Activated T-cell treated with anti-CD3 and anti-CD28 coated beads, Interleukin-2, amount 50 U/mL, for 1 hour (primary cell): ENCODE data around the gene SNRPD3.
"Not testable (repeated sequence)": the region's sequence is repeated elsewhere in the genome, so short reads cannot be mapped to it uniquely, and the experiment has no call there.

Source experiments
- DNase-seq: peaks from one replicate; pipeline ENCODE4 v3.0.0-alpha.2; 2020

Gene SNRPD3

DNA sequence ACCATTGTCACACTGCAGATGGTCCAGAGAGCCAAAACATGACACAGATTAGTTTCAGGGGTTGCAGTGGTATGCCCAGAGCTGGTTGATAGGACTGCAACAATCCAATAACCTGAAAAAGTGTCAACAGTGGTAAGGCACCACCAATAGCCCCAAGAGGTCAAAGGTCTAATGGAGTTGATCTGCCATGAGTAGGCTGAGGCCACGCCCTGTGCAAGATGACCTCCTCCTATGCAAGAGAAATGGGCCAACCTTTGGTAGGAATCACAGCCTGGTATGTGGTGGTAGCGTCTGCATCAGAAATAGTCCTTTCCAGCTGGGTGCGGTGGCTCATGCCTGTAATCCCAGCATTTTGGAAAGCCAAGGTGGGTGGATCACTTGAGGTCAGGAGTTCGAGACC, 20.5 kb upstream of the SNRPD3 start:
- DNase-seq = no peak

DNA sequence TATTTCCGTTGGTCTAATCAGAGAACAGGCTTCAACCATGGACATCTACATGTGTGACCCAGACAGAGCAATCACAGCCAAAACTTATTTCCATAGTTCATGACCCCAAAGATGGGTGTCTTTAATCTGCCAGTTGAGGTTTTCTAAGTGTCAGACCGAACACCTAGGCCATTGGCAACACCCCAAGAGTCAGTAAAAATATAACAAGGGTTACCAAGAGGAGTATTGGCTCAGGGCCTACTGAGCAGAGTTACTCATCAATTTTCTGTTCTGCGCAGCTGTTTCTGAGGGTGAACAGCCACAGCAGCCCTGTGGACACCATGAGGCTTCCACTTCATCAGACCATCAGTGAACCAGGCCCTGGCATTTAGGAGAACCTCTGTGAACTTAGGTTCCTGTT, 19.7 kb upstream of the SNRPD3 start:
- DNase-seq = no peak

DNA sequence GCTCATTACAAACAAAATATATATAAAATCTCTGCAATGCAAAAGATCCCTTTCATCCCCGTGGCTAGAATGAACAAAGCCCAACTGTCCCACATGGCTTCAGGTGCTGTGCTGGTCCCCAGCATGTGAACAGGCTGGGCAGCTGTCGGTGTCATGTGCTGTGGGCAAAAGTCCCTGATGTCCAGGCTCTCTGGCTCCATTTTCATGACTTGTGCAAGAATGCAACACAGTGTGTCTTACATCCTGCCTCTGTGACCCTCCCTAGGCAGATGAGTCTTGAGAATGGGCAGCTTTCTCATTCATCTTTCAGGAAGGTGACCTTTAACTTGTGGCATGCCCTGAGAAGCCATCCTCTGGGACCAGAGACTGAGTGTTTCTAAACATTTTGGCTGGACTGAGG, 15.3 kb upstream of the SNRPD3 start:
- no peak for DNase-seq

DNA sequence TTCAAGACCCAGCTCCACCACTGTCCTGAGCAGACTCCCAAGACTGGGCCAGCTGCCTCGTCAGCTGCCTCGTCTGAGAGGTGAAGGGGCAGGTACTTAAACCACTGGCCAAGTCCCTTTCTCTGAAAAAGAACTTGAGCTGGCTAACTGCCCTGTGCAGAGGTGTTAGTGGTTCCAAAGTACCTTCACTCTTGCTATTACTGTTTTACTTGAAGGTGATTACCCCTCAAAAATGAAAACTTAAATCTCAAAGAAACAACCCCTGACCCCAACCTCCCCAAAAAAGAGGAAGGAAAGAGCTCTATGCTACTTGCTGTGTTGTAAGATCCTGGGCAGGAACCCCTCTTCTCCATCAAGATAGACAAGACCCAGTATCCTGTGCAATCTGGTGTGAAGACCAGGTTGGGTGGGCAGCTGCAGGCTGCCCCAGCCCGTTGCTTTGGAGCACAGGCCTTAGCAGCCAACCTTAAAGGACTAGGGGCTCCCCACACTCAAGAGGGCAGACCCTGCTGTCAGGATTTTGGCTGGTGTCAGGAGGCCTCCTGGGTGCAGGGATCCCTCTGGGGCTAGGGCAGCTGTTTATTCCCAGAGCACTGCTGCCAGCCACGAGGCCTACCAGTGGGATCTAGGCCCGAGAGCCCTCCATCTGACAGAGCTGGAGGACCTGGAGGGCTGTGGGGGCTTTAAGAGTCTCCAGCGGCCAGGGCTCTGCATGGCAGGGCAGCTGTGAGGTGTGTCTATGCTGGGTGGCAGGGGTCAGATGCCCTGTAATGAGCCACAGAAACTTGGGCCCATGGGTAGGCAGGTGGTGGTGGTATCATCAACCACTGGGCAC, 13.9 kb upstream of the SNRPD3 start:
- DNase-seq = no peak

DNA sequence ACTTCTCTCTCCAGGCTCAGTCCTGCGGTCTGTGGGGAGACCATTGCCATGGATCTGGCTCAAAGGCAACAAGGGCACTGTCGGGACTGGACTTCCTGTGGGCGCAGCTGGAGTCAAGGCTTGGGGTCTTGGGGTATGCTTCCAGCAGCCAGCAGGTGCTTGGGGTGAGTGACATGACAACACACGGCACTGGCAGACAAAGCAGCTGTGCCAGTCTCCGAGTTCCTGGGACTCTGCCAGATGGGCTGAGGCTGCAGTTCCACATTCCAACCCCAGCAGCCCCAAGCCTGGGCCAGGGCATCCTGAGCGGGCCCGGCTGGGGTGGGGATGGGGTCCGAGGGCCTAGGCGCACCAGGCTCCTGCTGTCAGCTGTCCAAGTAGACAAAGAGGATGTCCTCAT, 13.2 kb upstream of the SNRPD3 start:
- no peak for DNase-seq

DNA sequence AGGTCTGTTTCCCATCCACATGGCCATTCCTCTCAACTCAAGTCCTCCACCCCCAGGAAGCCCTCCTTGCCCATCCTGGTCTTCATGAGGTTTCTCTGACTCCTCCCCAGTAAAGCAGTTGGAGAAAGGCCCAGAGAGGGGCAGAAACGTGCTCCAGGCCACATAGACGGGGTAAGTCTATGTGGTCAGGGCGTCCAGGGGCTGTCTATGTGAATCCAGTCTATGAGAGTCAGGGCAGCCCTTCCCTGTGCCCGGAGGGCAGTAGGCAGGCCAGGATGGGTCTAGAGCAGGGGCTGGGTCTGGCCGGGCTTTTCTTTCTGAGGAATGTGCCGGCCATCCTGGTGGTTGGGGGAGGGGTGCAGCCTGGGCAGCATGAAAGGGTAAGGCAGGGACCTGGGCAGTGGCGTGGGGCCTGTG, 12.6 kb upstream of the SNRPD3 start:
- no peak for DNase-seq

DNA sequence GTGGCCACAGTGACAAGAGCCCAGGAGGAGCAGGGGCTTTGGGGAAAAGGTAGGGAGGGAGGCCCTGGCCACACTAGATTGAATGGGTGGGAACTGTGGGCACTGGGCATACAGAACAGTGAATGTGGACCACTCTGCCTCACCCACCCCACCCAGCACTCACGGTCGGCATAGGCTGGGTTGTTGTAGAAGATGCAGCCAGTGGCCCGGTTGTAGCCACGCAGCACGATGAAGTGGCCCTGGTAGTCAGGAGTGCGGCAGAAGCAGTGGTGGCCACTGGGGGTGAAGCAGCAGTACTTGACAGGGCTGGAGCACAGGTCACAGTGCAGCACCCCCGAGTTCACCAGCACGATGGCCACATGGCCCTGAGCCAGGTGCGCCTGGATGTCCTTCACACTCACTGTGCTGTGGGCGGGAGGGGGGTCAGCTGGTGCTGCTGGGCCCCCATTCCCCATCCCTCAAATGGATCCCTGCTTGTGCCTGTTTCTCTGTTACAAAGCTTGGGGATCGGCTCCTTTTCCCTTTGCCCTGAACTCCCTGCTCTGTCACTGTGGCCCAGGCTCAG, 12.0 kb upstream of the SNRPD3 start:
- no peak for DNase-seq

DNA sequence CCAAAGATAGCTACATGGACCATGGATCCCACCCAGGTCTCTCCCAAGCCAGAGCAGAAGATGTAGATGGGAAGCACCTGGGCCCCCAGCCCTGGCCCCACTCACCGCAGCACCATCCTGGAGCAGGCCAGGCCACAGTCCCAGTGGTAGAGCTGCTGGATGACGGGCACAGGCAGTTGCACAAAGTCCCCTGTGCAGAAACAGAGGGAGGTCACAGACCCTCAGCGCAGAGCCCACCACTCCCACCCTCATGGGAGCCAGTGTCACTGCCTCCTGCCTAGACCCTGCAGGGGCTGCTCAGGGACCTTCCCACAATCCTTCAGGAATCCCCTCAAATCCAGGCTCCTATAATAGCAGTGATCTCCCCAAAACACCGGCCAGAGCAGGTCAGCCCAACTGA, 7.0 kb upstream of the SNRPD3 start:
- no peak for DNase-seq

DNA sequence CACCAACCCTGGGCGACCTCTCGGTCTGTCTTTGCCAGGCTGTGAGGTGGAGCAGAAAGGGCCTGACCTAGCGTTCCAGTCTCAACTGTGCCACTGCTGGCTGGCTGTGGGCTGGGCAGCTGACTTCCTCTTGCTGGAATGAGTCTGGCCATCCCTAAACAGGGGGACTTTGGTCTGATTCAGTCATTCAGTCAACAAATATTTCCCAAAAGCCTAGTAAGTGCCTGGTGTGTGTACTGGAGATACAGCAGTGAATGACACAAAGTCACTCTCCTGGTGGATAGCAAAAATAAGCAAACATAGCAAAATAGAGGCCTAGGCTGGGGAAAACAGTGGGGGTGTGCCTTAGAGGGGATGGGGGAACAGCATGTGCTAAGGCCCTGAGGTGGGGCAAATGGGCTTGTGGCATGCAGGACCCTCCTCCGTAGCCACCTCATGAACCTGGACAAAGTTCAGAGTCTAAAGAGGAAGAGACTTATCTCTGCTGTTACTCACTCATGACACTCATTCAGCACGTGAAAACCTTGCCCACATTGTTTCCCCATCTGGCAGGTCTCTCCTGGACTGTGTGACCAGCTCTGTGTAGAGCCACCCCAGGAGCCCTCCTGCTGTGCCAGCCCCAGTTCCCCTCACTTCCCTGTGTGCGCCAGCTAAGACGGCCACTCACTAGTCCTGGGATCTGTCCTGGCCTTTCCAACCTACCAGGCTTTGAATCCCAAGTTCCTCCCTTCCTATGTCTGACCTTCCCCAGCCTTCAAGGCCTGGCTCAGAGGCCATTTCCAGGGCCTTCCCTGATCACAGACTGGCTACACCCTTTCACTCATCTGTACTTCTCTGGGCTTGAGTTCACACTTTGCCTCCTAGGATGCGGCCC, 5.5 kb upstream of the SNRPD3 start:
- DNase-seq = no peak

DNA sequence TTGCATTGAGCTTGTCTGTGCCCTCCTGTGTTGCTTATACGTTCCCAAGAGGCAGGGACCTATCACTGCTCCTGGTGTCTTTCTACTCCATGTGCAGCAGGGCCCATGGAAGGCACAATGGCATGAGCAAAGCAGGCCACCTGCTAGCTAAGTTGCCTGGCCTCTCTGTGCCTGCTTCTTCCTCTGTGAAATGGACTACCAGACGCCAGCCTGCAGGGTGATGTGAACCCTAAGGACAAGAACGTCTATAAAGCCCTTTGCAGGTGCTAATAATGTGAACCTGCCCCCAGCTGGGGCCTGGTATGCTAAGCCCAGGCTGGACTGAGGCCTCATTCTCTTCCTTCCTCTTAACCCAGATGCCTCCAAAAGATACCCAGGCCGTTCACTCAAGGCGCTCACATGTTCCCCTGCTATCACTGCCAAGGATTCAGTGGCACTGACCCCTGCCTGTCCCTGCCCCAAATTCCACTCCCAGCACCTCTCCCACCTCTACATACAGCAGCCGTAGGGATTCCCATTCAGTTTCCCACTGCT, 4.8 kb upstream of the SNRPD3 start:
- no peak for DNase-seq

DNA sequence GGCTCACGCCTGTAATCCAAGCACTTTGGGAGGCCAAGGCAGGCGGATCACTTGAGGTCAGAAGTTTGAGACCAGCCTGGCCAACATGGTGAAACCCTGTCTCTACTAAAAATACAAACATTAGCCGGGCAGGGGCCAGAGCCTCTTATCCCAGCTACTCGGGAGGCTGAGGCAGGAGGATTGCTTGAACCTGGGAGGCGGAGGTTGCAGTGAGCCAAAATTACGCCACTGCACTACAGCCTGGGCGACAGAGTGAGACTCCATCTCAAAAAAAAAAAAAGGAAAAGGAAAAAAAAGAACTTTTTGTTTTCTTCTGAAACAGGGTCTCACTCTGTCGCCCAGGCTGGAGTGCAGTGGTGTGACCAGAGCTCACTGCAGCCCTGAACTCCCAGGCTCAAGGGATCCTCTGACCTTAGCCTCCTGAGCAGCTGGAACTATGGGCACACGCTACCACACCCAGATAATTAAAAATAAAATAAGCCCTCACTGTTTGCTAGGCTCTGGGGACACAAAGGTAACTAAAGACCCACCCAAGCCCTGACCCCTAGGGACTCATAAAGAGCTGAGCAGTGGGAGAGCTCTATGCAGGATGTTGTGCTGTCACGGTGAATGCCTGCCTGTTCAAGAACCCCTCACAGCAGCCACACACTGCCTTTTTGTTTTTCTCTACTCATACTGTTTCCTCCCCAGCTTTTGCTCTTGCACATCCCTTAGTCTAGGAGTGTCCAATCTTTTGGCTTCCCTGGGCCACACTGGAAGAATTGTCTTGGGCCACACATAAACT, 3.1 kb upstream of the SNRPD3 start:
- DNase-seq = not testable (repeated sequence)

DNA sequence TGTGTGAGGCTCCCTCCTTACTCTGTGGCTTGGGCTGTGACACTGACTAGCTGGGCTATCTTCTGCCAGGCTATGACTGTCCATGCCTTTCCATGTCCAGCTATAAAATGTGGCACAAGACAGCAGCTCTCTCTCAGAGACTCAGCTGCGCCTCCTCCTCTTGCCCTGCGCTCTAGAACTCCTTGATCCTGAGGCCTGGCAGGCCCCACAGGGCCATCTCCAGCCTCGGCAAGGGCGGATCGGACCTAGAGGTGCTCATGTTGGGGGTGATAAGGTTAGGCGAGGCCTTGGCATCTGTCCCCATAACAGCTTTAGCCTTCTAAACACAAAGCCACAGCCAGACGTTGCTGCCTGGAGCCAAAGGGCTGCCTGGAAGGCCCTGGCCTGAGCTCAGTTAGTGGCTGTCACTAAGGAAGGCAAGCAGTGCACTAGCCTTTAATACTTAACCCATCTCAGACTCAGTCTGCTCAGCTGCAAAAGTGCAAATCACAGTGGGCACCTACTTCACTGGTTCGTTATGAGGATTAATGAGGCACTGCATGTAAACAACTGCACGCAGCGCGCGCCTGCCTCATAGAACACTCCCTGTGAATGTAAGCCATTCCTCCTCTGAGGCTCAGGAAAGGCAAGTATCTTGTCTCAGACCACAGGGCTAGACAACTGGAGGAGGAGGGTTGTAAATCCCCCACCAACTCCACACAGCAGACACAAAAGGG, 2.0 kb upstream of the SNRPD3 start:
- DNase-seq = peak; percentile 21

DNA sequence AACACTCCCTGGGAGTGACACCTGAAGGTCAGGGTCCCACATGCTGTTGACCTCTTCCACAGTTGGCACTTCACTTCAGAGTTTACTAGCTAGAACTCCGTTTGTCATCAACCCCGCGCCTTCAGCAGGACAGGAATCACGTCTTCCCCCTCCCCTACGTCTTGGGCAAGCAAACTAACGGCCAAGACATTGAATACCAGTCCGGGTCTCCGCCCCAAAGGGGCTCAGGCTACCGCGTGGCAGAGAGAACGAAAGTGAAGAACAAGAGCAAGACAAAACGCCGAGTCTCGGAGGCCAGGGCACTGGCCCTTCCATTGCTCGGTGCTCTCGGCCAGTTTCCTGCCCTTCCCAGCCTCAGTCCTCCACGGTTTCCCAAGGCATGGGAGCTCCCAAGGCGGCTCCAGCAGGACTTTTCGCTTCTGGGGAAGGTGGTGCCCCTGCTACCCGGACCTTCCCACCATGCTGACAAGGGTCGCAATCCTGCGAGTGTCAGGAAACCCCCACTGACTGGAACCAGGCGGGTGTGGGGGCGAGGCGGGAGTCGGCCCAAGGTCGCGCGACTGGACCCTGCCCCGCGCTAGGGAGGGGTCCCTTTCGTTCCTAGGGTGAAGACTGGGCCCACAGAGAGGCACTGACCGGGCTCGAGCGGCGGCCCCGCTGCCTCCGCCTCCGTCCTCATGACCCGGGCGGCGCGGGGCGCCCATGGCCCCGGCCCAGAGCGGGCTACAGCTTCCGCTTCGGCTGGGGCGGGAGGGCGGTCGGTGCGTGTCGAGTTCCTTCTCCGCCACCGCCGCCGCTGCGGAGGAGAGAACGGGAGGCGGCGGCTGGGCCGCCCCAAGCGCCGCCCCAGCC, 1.3 kb upstream of the SNRPD3 start, which contains the start of gene GUCD1:
Gene GUCD1, minus strand, starts transcription at position 826 of the 852 bp plus-strand sequence. Its CDS starts 147 bp downstream, at position 679.
- no peak for DNase-seq

DNA sequence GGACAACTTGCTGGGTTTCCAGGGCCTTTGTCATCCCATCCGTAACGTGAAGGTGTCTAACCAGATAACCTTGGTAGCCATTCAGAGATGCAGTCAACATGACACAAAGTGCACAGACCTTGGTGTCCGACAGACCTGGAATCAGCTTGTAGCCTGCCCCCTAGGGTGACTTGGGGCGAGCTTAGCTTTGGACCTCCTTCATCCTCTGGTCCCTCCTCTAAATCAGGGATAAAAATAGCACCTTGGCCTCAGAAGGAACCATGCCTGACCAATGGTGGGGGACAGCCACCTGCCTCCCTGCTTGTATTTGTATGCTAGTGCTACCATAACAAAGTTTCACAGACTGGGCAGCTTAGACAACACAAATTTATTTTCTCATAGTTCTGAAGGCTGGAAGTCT, 3.7 kb downstream of the SNRPD3 start:
- no peak for DNase-seq

DNA sequence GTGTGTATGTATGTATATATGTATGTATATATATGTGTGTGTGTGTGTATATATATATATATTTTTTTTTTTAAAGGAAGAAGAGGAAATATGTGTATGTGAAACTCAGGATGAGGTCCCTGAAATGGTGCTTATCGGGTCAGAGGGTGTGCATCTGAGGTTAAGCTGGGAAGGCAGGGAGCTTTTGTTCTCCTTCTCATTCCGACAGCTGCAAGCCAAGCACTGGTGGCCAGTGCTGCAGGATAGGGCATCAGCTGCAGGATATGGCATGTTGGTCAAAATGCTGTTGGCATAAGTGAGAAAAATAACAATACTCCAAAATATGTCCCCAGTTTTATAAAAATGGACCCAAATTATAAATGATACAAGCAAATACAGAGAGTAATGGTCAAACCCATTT, 7.4 kb downstream of the SNRPD3 start:
- DNase-seq = no peak

DNA sequence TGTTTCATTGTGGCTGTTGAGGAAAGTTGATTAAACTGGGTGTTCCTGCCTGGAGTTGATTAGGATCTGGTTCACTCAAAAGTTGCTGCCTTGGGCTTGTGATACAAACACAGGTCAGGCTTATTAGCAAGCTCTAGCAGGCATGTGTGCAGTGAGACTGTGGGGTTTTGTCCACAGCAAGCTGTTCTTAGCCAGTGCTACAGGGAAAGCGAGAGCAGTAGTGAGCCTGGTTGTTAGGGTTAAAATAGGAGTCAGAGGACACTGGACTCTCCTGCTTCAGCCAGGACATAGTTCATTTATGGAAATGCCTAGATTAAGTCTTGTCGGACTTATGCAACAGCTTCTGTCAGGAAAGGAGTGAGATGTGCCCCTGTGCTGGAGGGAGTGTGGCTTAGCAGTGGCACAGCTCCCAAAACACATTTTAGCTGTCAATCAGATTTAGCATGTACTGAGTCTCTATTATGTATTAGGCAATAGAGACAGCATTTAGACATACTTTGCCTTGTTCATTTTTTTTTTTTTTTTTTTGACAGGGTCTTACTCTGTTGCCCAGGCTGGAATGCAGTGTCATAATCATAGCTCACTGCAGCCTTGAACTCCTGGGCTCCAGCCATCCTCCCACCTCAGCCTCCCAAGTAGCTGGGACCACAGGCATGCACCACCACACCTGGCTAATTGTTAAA, 8.7 kb downstream of the SNRPD3 start:
- DNase-seq = no peak

DNA sequence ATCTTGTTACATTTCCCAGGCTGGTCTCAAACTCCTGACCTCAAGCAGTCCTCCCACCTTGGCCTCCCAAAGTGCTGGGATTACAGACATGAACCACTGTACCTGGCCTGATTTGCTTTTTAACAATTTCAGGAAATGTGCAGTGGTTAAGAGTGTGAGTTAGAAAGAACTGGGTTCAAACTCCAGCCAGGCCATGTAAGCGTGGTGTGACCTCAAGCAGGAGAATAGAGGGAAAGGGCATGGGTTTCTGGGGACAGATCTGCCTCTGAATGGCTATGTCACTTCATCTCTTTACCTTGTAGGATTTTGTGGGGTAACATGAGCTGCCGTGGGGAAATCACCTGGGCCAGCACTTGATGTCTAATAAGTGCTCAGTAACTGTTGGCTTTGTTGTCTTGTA, 9.3 kb downstream of the SNRPD3 start:
- no peak for DNase-seq

DNA sequence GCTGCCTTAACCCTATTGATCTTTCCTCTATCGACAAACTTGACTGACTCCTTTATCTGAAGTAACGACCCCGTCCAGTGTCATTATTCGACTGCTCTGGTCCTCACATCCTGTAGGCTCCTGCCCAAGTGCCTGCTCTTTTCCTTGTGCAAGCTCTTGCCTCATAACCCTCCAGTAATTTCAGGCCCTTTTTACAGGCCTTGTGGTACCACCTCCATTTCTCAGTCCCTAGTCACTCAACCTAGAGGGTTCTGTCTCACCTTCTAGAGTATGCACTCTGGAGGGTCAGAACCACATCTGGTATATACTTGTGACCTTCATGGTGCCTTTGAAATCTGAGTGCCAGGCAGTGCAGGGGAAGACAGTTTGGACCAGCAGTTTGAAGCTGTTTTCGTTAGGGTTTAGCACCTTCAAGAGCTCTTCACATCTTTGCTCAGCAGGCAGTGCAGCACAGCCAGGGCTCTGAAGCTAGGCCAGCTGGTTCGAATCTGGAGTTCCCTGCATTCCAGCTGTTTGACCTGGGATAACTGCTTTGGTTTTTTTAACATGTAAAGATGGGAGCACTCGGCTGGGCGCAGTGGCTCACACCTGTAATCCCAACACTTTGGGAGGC, 11.2 kb downstream of the SNRPD3 start:
- no peak for DNase-seq

DNA sequence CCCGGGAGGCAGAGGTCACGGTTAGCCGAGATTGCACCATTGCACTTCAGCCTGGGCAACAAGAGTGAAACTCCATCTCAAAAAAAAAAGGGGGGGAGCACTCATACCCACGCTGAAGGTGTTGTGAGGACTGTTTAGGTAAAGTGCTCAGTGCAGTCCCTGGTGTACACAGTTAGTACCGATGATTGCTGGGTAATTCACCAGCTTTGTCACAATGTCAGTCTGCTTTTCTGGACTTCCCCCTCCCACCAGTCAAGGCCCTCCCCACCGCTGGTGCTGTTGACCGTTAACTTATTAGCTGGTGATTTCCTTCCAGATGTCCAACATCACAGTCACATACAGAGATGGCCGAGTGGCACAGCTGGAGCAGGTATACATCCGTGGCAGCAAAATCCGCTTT, 11.9 kb downstream of the SNRPD3 start:
- DNase-seq = no peak

DNA sequence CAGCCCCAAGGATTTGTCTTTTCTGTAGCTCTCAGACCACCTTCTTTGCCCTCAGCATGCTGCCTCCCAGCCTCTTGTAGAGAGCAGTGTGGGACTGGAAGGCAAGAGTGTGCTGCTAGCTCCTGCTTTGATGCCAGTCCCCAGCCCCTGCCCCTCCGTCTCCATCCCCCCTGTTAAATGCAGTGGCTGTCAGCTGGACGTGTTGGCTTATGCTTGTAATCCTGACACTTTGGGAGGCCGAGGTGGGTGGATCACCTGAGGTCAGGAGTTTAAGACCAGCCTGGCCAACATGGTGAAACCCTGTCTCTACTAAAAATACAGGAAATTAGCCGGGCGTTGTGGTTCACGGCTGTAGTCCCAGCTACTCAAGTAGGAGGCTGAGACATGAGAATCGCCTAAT, 15.5 kb downstream of the SNRPD3 start:
- no peak for DNase-seq
